ENCODE results near the gene SLIT1.

The SLIT1 gene

GRCh38 chr10:96973809-96974747 is 211.7 kb downstream of the SLIT1 start:
- no peak for DNase-seq (ENCODE audit: low read depth)
- in situ Hi-C loops (cut with HindIII; ENCODE audit: low sequenced_read_pairs): no loop called here
- H3K4me3 ChIP-seq (ENCODE audit: low read depth, low read length): no peak overlapping the region
- TF ChIP-seq CTCF (IDR thresholded peaks at IDR 0.05; ENCODE audit: low read depth, low read length, missing control alignments): no peak

GRCh38 chr10:96972264-96972663 is 213.5 kb downstream of the SLIT1 start:
- no peak overlapping the region for H3K4me3 ChIP-seq (ENCODE audit: low read depth, low read length)
- TF ChIP-seq CTCF (IDR thresholded peaks at IDR 0.05; ENCODE audit: low read depth, low read length, missing control alignments): no peak
- DNase-seq (ENCODE audit: low read depth): no peak

GRCh38 chr10:96971324-96971723 is 214.4 kb downstream of the SLIT1 start:
- in situ Hi-C loops (cut with HindIII; ENCODE audit: low sequenced_read_pairs): no loop called here
- DNase-seq (ENCODE audit: low read depth): no peak
- no peak overlapping the region for H3K4me3 ChIP-seq (ENCODE audit: low read depth, low read length)
- no peak for TF ChIP-seq CTCF (IDR thresholded peaks at IDR 0.05; ENCODE audit: low read depth, low read length, missing control alignments)

More at GRCh38 chr10:96972264-96972663, 213.5 kb downstream of the SLIT1 start:
- in situ Hi-C loops (cut with HindIII; ENCODE audit: low sequenced_read_pairs): no loop called here

GRCh38 chr10:96968682-96969423 is 216.9 kb downstream of the SLIT1 start:
- H3K4me3 ChIP-seq (ENCODE audit: low read depth, low read length): no peak overlapping the region
- in situ Hi-C loops (cut with HindIII; ENCODE audit: low sequenced_read_pairs): no loop called here
- no peak for TF ChIP-seq CTCF (IDR thresholded peaks at IDR 0.05; ENCODE audit: low read depth, low read length, missing control alignments)

GRCh38 chr10:96967847-96968246 is 217.9 kb downstream of the SLIT1 start:
- no peak for DNase-seq (ENCODE audit: low read depth)
- H3K4me3 ChIP-seq (ENCODE audit: low read depth, low read length): no peak overlapping the region
- TF ChIP-seq CTCF (IDR thresholded peaks at IDR 0.05; ENCODE audit: low read depth, low read length, missing control alignments): no peak
- in situ Hi-C loops (cut with HindIII; ENCODE audit: low sequenced_read_pairs): no loop called here

More at GRCh38 chr10:96968682-96969423, 216.9 kb downstream of the SLIT1 start:
- DNase-seq (ENCODE audit: low read depth): no peak

GRCh38 chr10:96964131-96964530 is 221.6 kb downstream of the SLIT1 start:
- TF ChIP-seq CTCF (IDR thresholded peaks at IDR 0.05; ENCODE audit: low read depth, low read length, missing control alignments): no peak
- in situ Hi-C loops (cut with HindIII; ENCODE audit: low sequenced_read_pairs): no loop called here
- no peak overlapping the region for H3K4me3 ChIP-seq (ENCODE audit: low read depth, low read length)
- DNase-seq (ENCODE audit: low read depth): no peak
